ENCODE results near the gene NSD1. TPM values are rescaled to one million over a fixed set of nuclear protein-coding genes. Genes with fewer than 3 reads are reported as not detected.

NSD1 gene
- total RNA-seq, 1 experiment from 2014 or later, result 58.8 TPM

- Histone ChIP-seq H3K27ac (ENCODE audit: low read depth, low read length) (no peak overlapping the region), H3K27me3 (ENCODE audit: insufficient read depth, low read length) (no peaks in the 10 kb centered on the region), H3K79me2 (ENCODE audit: insufficient read depth, low read length) (peaks cover 78% of the 10 kb centered on the region), H4K20me1 (ENCODE audit: insufficient read depth) (no peaks in the 10 kb centered on the region), H3K9ac (ENCODE audit: low read length) (no peak overlapping the region), H3K9me3 (ENCODE audit: control insufficient read depth in 1 of 2, insufficient read depth in 1 of 2, low read depth in 1 of 2, low read length in 2 of 2) (no peaks in the 10 kb centered on the region), H2AFZ (ENCODE audit: low read depth, low read length, poor library complexity, severe bottlenecking) (no peak overlapping the region), H3K4me3 (replicated peaks in 1 of 2; ENCODE audit: low read depth in 1 of 2, low read length in 2 of 2) (no peak overlapping the region), H3K4me1 (ENCODE audit: control insufficient read depth in 1 of 2, insufficient read depth in 2 of 2, low read length in 2 of 2) (no peaks in the 10 kb centered on the region), H3K9me2 (ENCODE audit: insufficient read depth) (no peaks in the 10 kb centered on the region), H3K4me2 (ENCODE audit: low read length) (no peak overlapping the region), H3K36me3 (ENCODE audit: control insufficient read depth in 1 of 2, insufficient read depth in 2 of 2, low read length in 2 of 2) (no peaks in the 10 kb centered on the region)
- intact Hi-C loops (cut with micrococcal nuclease), result no loop called here
- ATAC-seq (no peak), DNase-seq (ENCODE audit: low read depth, low spot score) (no peak)
- POLR2A ChIA-PET, result no interaction called here
- CTCF ChIA-PET, result no interaction called here
- RAD21 ChIA-PET (ENCODE audit: low non-redundant PET in 1 of 2, low total read pairs in 2 of 2, uncharacterized antibody in 2 of 2, unreplicated experiment in 2 of 2), result no interaction called here
- BruUV-seq (replicated peaks), result no TSS peak
- TF ChIP-seq CEBPB (IDR thresholded peaks at IDR 0.05; ENCODE audit: low read depth) (no peak), CBX3 (IDR thresholded peaks at IDR 0.05; ENCODE audit: low read depth) (no peak), ATF3 (IDR thresholded peaks at IDR 0.05) (no peak), SRF (IDR thresholded peaks at IDR 0.05; ENCODE audit: low read depth) (no peak), RAD21 (IDR thresholded peaks at IDR 0.05; ENCODE audit: low read depth) (no peak), POLR2A (IDR thresholded peaks at IDR 0.05; ENCODE audit: borderline replicate concordance, extremely low read depth, insufficient read depth, insufficient read length) (no peak), EZH2phosphoT487 (IDR thresholded peaks at IDR 0.05; ENCODE audit: borderline replicate concordance) (no peak), MAX (IDR thresholded peaks at IDR 0.05) (no peak)
These were observed 45.2 kb downstream of the NSD1 start for GRCh38 chr5:177178733-177179304.

- DNase-seq (ENCODE audit: low read depth, low spot score) (no peak), ATAC-seq (no peak)
- ChIA-PET POLR2A (no interaction called here), RAD21 (ENCODE audit: low non-redundant PET in 1 of 2, low total read pairs in 2 of 2, uncharacterized antibody in 2 of 2, unreplicated experiment in 2 of 2) (no interaction called here), CTCF (no interaction called here)
- Histone ChIP-seq H3K27ac (ENCODE audit: low read depth, low read length) (no peak overlapping the region), H3K9ac (ENCODE audit: low read length) (no peak overlapping the region), H3K9me2 (ENCODE audit: insufficient read depth) (no peaks in the 10 kb centered on the region), H3K4me2 (ENCODE audit: low read length) (no peak overlapping the region), H3K79me2 (ENCODE audit: insufficient read depth, low read length) (peaks cover 82% of the 10 kb centered on the region), H3K36me3 (ENCODE audit: control insufficient read depth in 1 of 2, insufficient read depth in 2 of 2, low read length in 2 of 2) (no peaks in the 10 kb centered on the region), H4K20me1 (ENCODE audit: insufficient read depth) (no peaks in the 10 kb centered on the region), H3K4me3 (replicated peaks in 1 of 2; ENCODE audit: low read depth in 1 of 2, low read length in 2 of 2) (no peak overlapping the region), H2AFZ (ENCODE audit: low read depth, low read length, poor library complexity, severe bottlenecking) (no peak overlapping the region), H3K9me3 (ENCODE audit: control insufficient read depth in 1 of 2, insufficient read depth in 1 of 2, low read depth in 1 of 2, low read length in 2 of 2) (no peaks in the 10 kb centered on the region), H3K4me1 (ENCODE audit: control insufficient read depth in 1 of 2, insufficient read depth in 2 of 2, low read length in 2 of 2) (no peaks in the 10 kb centered on the region), H3K27me3 (ENCODE audit: insufficient read depth, low read length) (no peaks in the 10 kb centered on the region)
- BruUV-seq (replicated peaks), result no TSS peak
- intact Hi-C loops (cut with micrococcal nuclease), result no loop called here
- no peak for TF ChIP-seq CTCF (IDR thresholded peaks at IDR 0.05 in 2 of 3, conservative IDR thresholded peaks at IDR 0.05 in 1 of 3; ENCODE audit: borderline replicate concordance in 1 of 3, insufficient read depth in 1 of 3, low read depth in 2 of 3, low read length in 2 of 3)
- TF ChIP-seq POLR2AphosphoS5 (IDR thresholded peaks at IDR 0.05; ENCODE audit: low read depth, low read length), result no peak
These were observed 45.9 kb downstream of the NSD1 start for GRCh38 chr5:177179431-177179830.

All from HCT116 (cell line).